Thyroid gland (tissue), 4 donors: ENCODE results near the gene EXD3. TPM values are rescaled to one million over a fixed set of nuclear protein-coding genes. Genes with fewer than 3 reads are reported as not detected.

Source experiments
- DNase-seq, 2 donors: peaks; one replicate each; pipeline ENCODE4 v3.0.0-alpha.2; 2019
- H3K27ac ChIP-seq, 3 donors: fragments of 200-600 bp; sonication (generic); 1 replicate in 2 of 3; 2 replicates in 1 of 3; pipeline ENCODE4 v1.5.1; 2016 to 2019; ENCODE audit warnings: mild to moderate bottlenecking in 1 of 3, moderate library complexity in 1 of 3
- H3K27me3 ChIP-seq: fragments of 200-600 bp; sonication (generic); one replicate; pipeline ENCODE4 v1.5.1; 2019
- H3K36me3 ChIP-seq, 2 donors: fragments of 200-600 bp; sonication (generic); one replicate each; pipeline ENCODE4 v1.5.1; 2016 to 2019
- H3K4me1 ChIP-seq, 2 donors: fragments of 200-600 bp; sonication (generic); one replicate each; pipeline ENCODE4 v1.5.1; 2017 to 2019
- H3K4me3 ChIP-seq, 3 donors: fragments of 200-600 bp; sonication (generic); replicated peaks in 1 of 3; 1 replicate in 2 of 3; 2 replicates in 1 of 3; pipeline ENCODE4 v1.5.1; 2016; ENCODE audit warnings: mild to moderate bottlenecking in 1 of 3
- H3K9me3 ChIP-seq: fragments of 200-600 bp; sonication (generic); one replicate; pipeline ENCODE4 v1.5.1; 2017
- CTCF ChIP-seq, 6 experiments: fragments of 200-600 bp in 3 of 6; fragments of 450-650 bp in 3 of 6; sonication (generic) in 3 of 6; IDR thresholded peaks; one replicate each; pipeline ENCODE4 v1.5.1; 2016 to 2019; ENCODE audit warnings: antibody characterized with exemption in 6 of 6, mild to moderate bottlenecking in 2 of 6, inconsistent platforms in 1 of 6, moderate library complexity in 1 of 6
- POLR2A ChIP-seq, 2 donors: fragments of 450-650 bp; IDR thresholded peaks; one replicate each; pipeline ENCODE4 v1.6.1; 2017; ENCODE audit warnings: antibody characterized with exemption in 2 of 2, mild to moderate bottlenecking in 2 of 2, moderate library complexity in 1 of 2
- WGBS, 2 donors: methylation state at CpG; one replicate each; pipeline ENCODE4 v1.1.5; 2017; 5-methylcytosine and 5-hydroxymethylcytosine counted together
- intact Hi-C: fragments of 100-400 bp; cut with DNase I; formaldehyde crosslinking; loops from one replicate; pipeline ENCODE4 v1.15.1; 2023
- total RNA-seq, 4 donors: library from RNA; depleted of rRNA; stranded (reverse); fragments of >200 nt; gene quantifications; one replicate each; pipeline ENCODE4 v1.2.3, GENCODE V29; 2016

The EXD3 gene
- total RNA-seq, 4 donors from 2014 or later: 13.0 to 32.0 (median 26.6) TPM

GRCh38 chr9:137417161-137418021, 5.6 kb downstream of the EXD3 start:
- 90 to 92% methylated on average over 64 to 71 of the region's 99 CpGs for WGBS, 2 donors
- Histone ChIP-seq H3K9me3 (no peaks in the 10 kb centered on the region), H3K4me3 (no peak overlapping the region), H3K4me1 (peaks cover 7 to 15% of the 10 kb centered on the region in 2 donors), H3K27me3 (no peaks in the 10 kb centered on the region), H3K36me3 (no peaks in the 10 kb centered on the region), H3K27ac (peak overlapping the region in 1 of 3 donors; percentile 61)
- TF ChIP-seq POLR2A (IDR thresholded peaks at IDR 0.05): no peak
- no peak for TF ChIP-seq CTCF (IDR thresholded peaks at IDR 0.05)
- no peak for DNase-seq
- intact Hi-C loops: no loop called here

DNA sequence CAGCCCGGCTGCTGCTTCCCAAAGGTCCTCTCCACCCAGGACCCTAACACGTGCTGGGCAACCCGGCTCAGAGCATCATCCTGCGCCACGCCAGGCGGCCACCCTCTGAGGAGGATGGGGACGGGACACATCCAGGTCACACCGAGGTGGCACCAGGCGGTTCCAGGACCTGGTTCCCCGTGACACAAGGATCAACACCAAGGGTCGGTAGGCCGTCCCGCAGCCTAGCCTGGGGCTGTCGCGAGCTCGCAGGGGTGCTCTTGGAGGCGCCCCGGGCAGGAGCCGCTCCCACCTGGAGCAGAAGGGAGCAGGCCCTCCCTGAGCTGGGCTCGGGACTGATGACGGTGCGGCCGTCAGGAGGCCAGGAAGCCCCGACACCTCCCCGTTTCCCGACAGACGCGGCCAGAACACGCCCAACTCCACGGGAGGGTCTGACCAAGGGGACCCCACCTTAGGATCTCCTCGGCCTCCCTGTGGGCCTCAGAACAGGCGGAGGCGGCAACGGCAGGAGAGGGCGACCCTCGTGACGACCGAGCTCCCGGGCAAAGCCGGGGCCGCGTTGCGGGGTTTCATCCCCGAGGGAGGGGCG, 6.3 kb downstream of the EXD3 start:
- no peak overlapping the region for H3K4me3 ChIP-seq
- intact Hi-C loops: no loop called here
- DNase-seq: no peak
- H3K27ac ChIP-seq: peak overlapping the region in 1 of 3 donors; percentile 61
- no peaks in the 10 kb centered on the region for H3K27me3 ChIP-seq
- peaks cover 4 to 16% of the 10 kb centered on the region in 2 donors for H3K4me1 ChIP-seq
- no peaks in the 10 kb centered on the region for H3K9me3 ChIP-seq
- H3K36me3 ChIP-seq: no peaks in the 10 kb centered on the region
- 89 to 97% methylated on average over 21 to 26 of the region's 45 CpGs for WGBS, 2 donors
- TF ChIP-seq POLR2A (IDR thresholded peaks at IDR 0.05) (no peak), CTCF (IDR thresholded peaks at IDR 0.05) (no peak)

DNA sequence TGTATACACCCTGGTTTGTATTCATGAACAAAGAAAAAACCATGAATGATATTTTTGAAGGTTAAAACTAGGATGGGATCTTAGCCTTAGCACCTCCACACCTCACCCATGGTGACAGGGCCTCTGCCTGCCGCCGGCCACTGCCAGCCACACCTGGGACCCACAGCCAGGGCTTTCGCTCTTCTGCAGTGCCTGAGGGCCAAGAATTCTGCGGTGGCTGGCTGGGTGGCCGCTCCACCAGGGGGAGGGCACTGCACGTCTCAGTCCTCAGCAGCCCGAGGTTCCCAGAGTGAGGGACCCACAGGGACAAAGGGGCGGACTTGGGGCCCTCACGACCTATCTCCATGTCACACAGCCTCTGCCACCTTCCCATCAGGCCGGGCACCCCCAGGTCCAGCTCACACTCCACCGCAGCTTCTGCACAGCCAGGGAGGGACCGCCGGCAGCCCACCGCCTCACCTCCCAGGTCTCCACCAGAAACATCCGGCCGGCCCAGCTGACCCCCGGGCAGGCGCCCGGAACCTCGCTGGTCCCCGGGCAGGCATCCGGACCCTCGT, 6.9 kb downstream of the EXD3 start:
- DNase-seq: no peak
- Histone ChIP-seq H3K4me1 (peaks cover 5 to 18% of the 10 kb centered on the region in 2 donors), H3K9me3 (no peaks in the 10 kb centered on the region), H3K27me3 (no peaks in the 10 kb centered on the region), H3K4me3 (no peak overlapping the region), H3K36me3 (no peaks in the 10 kb centered on the region), H3K27ac (no peak overlapping the region)
- intact Hi-C loops: no loop called here
- TF ChIP-seq POLR2A (IDR thresholded peaks at IDR 0.05) (no peak), CTCF (IDR thresholded peaks at IDR 0.05) (no peak)
- WGBS, 2 donors: 96 to 97% methylated on average over 14 to 22 of the region's 23 CpGs

DNA sequence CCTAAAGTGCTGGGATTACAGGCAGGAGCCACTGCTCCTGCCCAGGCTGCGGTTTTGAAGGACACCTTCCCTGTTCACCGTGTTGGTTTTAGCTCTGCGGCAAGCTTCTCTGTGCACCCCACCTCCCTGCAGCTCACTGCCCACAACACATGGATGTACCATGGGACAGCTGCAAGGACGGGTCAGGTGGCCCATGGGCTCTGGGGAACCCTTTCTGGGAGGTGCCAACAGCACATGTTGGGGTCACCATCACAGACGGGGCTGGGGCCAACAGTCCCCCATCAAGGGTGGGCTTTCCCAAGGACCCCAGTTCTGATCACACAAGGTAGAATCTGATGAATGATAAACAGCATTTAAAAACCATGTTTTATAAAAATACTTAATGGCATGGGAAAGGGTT, 7.5 kb downstream of the EXD3 start:
- H3K27ac ChIP-seq: no peak overlapping the region
- WGBS, 2 donors: 89 to 98% methylated on average over 5 of the region's 5 CpGs
- H3K36me3 ChIP-seq: no peaks in the 10 kb centered on the region
- H3K27me3 ChIP-seq: no peaks in the 10 kb centered on the region
- peaks cover 10 to 24% of the 10 kb centered on the region in 2 donors for H3K4me1 ChIP-seq
- no peak overlapping the region for H3K4me3 ChIP-seq
- intact Hi-C loops: no loop called here
- no peaks in the 10 kb centered on the region for H3K9me3 ChIP-seq
- TF ChIP-seq CTCF (IDR thresholded peaks at IDR 0.05): no peak
- no peak for TF ChIP-seq POLR2A (IDR thresholded peaks at IDR 0.05)
- no peak for DNase-seq

GRCh38 chr9:137412431-137412830, 10.5 kb downstream of the EXD3 start:
- WGBS, 2 donors: 87 to 88% methylated on average over 7 to 10 of the region's 10 CpGs
- no peak for TF ChIP-seq CTCF (IDR thresholded peaks at IDR 0.05)
- TF ChIP-seq POLR2A (IDR thresholded peaks at IDR 0.05): no peak
- H3K4me1 ChIP-seq: peaks cover 11 to 32% of the 10 kb centered on the region in 2 donors
- H3K36me3 ChIP-seq: no peaks in the 10 kb centered on the region
- peak overlapping the region in 1 of 3 donors; percentile 81 for H3K27ac ChIP-seq
- no peak for DNase-seq
- no peak overlapping the region for H3K4me3 ChIP-seq
- H3K9me3 ChIP-seq: no peaks in the 10 kb centered on the region
- intact Hi-C loops: no loop called here
- no peaks in the 10 kb centered on the region for H3K27me3 ChIP-seq
